ENCODE results near the gene IFT52.

The IFT52 gene

GRCh38 chr20:43694763-43695162 is 104.0 kb downstream of the IFT52 start:
- no peak for DNase-seq

DNA sequence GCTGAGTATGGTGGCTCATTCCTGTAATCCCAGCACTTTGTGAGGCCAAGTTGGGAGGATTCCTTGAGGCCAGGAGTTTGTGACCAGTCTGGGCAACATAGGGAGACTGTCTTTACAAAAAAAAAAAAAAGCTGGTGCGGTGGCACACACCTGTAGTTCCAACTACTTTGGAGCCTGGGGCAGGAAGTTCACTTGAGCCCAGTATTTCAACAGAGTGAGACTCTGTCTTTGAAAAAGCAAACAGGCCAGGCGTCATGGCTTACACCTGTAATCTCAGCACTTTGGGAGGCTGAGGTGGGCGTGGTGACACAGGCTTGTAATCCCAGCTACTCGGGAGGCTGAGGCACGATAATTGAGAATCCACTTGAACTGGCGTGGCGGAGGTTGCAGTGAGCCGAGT is 104.8 kb downstream of the IFT52 start:
- no peak for DNase-seq

All from stimulated activated CD4-positive, alpha-beta T cell treated with anti-CD3 and anti-CD28 coated beads, Interleukin-15, amount 100 ng/mL, for 24 hours (primary cell).